Measurements from ENCODE around the gene FKRP. TPM values are rescaled to one million over a fixed set of nuclear protein-coding genes. Genes with fewer than 3 reads are reported as not detected.

FKRP gene
- total RNA-seq, 1 experiment from 2014 or later: 23.9 TPM

DNA sequence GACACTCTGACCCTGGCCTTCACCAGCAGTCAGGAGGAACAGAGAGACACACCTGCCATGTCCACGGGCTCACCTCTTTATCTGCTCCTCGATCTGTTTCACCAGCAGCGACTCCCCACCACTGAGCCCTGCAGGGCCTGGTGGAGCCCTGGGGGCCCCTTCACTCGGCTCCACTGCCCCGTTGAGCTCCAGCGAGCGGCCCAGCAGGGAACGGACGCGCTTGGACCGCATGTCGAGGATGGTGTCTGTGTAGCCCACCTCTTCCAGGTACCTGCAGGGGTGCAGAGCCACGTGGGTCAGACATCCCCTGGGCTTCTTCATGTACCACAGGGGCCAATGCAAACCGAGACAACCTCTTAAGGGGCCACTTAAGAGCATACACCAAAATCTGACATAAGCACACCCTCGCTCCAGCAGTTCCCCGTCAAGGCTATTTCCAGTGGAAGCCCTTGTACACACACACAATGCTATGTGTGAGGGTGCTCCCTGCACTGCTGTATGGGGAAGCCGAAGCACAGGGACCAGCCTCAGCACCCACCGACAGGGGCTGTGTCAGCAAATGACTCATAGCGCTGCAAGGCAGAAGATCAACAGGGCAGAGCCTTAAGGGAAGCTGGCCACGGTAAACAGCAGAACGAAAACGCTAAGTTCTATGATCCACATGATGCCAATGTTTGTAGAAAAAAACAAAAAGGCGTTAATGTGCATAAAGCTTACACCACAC, 12.7 kb upstream of the FKRP start:
- Mint-ChIP-seq H3K36me3 (ENCODE audit: insufficient read depth, unreplicated experiment) (peaks cover 69% of the 10 kb centered on the region), H3K27me3 (ENCODE audit: insufficient read depth, unreplicated experiment) (no peaks in the 10 kb centered on the region), H3K27ac (ENCODE audit: low read depth, unreplicated experiment) (no peak overlapping the region), H3K4me3 (ENCODE audit: unreplicated experiment) (no peak overlapping the region), H3K4me1 (ENCODE audit: insufficient read depth, unreplicated experiment) (peaks cover 10% of the 10 kb centered on the region), H3K9me3 (ENCODE audit: unreplicated experiment) (no peaks in the 10 kb centered on the region)
- no TSS peak for BruUV-seq (replicated peaks)
- CTCF ChIA-PET: interaction anchor here (1.1 kb wide), 1 partner anchor 107 kb away, joined by 5 read pairs; no protein-coding TSS in a partner anchor
- DNase-seq (ENCODE audit: unreplicated experiment): no peak
- POLR2A ChIA-PET: no interaction called here
- intact Hi-C loops (cut with micrococcal nuclease): no loop called here
- TF ChIP-seq, protein P1, sequence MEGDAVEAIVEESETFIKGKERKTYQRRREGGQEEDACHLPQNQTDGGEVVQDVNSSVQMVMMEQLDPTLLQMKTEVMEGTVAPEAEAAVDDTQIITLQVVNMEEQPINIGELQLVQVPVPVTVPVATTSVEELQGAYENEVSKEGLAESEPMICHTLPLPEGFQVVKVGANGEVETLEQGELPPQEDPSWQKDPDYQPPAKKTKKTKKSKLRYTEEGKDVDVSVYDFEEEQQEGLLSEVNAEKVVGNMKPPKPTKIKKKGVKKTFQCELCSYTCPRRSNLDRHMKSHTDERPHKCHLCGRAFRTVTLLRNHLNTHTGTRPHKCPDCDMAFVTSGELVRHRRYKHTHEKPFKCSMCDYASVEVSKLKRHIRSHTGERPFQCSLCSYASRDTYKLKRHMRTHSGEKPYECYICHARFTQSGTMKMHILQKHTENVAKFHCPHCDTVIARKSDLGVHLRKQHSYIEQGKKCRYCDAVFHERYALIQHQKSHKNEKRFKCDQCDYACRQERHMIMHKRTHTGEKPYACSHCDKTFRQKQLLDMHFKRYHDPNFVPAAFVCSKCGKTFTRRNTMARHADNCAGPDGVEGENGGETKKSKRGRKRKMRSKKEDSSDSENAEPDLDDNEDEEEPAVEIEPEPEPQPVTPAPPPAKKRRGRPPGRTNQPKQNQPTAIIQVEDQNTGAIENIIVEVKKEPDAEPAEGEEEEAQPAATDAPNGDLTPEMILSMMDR (IDR thresholded peaks at IDR 0.05; ENCODE audit: unreplicated experiment): no peak

DNA sequence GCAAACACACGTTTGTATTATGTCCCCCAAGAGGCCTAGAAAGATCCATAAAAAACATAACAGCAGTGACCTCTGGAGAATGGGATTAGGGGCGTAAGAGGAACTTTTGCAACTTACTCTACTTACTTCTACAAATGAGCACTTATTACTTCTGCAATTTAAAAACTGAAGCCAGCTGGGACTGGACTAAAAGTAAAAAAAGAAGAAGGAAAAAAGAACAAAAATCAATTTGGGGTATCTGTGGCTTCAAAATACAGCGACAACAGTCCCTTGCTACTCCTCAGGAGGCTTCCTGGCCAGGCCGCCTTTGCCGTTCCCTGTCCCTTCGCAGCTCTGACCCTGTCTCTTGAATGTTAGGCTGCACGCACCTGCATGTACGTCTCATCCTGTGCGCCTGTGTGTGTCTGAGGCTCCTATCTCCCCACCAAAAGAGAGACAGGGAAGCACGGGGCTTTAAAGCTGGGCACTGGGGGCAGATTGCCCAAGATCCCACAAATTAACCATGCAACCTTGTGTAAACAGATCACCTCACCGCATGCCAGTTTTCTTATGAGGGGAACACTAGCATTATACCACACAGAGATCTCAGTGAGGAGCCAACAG, 12.1 kb upstream of the FKRP start:
- POLR2A ChIA-PET: no interaction called here
- H3K27ac Mint-ChIP-seq (ENCODE audit: low read depth, unreplicated experiment): no peak overlapping the region
- H3K4me1 Mint-ChIP-seq (ENCODE audit: insufficient read depth, unreplicated experiment): peaks cover 10% of the 10 kb centered on the region
- intact Hi-C loops (cut with micrococcal nuclease): no loop called here
- no peaks in the 10 kb centered on the region for H3K27me3 Mint-ChIP-seq (ENCODE audit: insufficient read depth, unreplicated experiment)
- TF ChIP-seq, protein P1 (IDR thresholded peaks at IDR 0.05; ENCODE audit: unreplicated experiment): no peak
- peaks cover 75% of the 10 kb centered on the region for H3K36me3 Mint-ChIP-seq (ENCODE audit: insufficient read depth, unreplicated experiment)
- BruUV-seq (replicated peaks): no TSS peak
- CTCF ChIA-PET: interaction anchor here (0.7 to 1.1 kb wide), 2 partner anchors 51 to 106 kb away, joined by 4 to 5 read pairs; no protein-coding TSS in a partner anchor
- DNase-seq (ENCODE audit: unreplicated experiment): no peak
- H3K9me3 Mint-ChIP-seq (ENCODE audit: unreplicated experiment): no peaks in the 10 kb centered on the region
- H3K4me3 Mint-ChIP-seq (ENCODE audit: unreplicated experiment): no peak overlapping the region

DNA sequence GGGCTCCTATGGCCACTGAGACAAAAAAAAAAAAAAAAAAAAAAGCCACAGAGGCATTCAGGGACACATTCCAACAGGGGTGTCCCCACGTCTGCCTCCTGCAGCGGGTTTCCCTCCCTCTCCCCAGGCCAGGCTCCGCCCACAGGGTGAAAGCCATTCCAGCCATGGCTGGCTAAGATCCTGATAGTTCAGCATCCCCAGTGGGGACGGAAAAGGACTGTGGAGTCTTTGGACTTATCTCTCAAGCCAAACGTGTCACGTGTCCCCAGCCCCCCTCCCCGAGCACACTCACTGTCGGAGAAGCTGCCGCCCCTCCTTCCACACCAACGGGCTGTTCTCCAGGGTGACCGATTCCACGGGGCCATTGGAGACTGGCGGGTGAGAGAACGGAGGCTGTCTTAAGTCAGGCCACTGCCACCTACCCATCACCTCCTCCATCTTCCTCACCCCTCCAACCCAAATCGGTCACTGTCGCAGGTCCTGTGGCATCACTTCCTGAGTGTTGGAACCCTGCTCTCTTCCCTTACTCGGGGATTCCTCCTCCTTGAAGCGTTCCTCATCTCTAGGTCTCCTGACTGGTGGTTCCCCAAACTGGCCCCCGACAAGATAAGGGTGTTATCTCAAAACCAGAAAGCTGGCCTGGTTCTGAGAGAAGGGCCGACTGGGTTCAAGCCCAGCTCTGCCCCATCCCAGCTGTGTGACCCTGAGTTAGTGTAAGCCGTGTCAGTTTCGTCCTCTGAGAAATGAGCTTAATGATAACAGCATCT, 9.1 kb upstream of the FKRP start:
- TF ChIP-seq, protein P1 (IDR thresholded peaks at IDR 0.05; ENCODE audit: unreplicated experiment): no peak
- intact Hi-C loops (cut with micrococcal nuclease): no loop called here
- CTCF ChIA-PET: interaction anchor here (1.1 to 1.5 kb wide), 2 partner anchors 8 to 103 kb away, joined by 3 to 5 read pairs; no protein-coding TSS in a partner anchor
- POLR2A ChIA-PET: interaction anchor here (0.7 to 1.2 kb wide), 2 partner anchors 8 to 13 kb away, joined by 3 read pairs; no protein-coding TSS in a partner anchor
- Mint-ChIP-seq H3K4me1 (ENCODE audit: insufficient read depth, unreplicated experiment) (peaks cover 16% of the 10 kb centered on the region), H3K9me3 (ENCODE audit: unreplicated experiment) (no peaks in the 10 kb centered on the region), H3K27ac (ENCODE audit: low read depth, unreplicated experiment) (no peak overlapping the region), H3K4me3 (ENCODE audit: unreplicated experiment) (no peak overlapping the region), H3K27me3 (ENCODE audit: insufficient read depth, unreplicated experiment) (no peaks in the 10 kb centered on the region), H3K36me3 (ENCODE audit: insufficient read depth, unreplicated experiment) (peaks cover 63% of the 10 kb centered on the region)
- BruUV-seq (replicated peaks): no TSS peak
- no peak for DNase-seq (ENCODE audit: unreplicated experiment)

DNA sequence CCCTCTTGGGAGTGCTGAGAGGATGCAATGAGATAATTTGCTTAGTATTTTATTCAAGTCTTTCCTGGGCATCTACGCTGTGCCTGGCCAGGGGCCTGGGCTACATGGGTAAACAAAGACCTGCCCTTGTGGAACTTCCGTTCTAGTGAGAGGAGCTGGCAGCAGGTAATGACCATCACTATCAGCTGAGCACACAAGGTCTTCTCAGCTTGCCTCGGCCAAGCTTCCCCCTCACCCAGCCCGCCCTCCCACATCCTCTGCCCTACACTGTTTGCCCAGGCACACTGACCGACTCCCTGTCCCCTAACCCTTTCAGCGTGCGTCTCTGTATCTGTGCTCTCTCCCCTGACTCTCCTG, 8.6 kb upstream of the FKRP start:
- ChIA-PET CTCF (interaction anchor here (1.1 to 1.5 kb wide), 2 partner anchors 8 to 103 kb away, joined by 3 to 5 read pairs; no protein-coding TSS in a partner anchor), POLR2A (interaction anchor here (0.7 to 1.2 kb wide), 2 partner anchors 8 to 13 kb away, joined by 3 read pairs; no protein-coding TSS in a partner anchor)
- intact Hi-C loops (cut with micrococcal nuclease): no loop called here
- no peak for DNase-seq (ENCODE audit: unreplicated experiment)
- no TSS peak for BruUV-seq (replicated peaks)
- no peak overlapping the region for H3K27ac Mint-ChIP-seq (ENCODE audit: low read depth, unreplicated experiment)
- H3K36me3 Mint-ChIP-seq (ENCODE audit: insufficient read depth, unreplicated experiment): peaks cover 57% of the 10 kb centered on the region
- TF ChIP-seq, protein P1 (IDR thresholded peaks at IDR 0.05; ENCODE audit: unreplicated experiment): no peak
- H3K27me3 Mint-ChIP-seq (ENCODE audit: insufficient read depth, unreplicated experiment): no peaks in the 10 kb centered on the region
- peaks cover 16% of the 10 kb centered on the region for H3K4me1 Mint-ChIP-seq (ENCODE audit: insufficient read depth, unreplicated experiment)
- no peak overlapping the region for H3K4me3 Mint-ChIP-seq (ENCODE audit: unreplicated experiment)
- no peaks in the 10 kb centered on the region for H3K9me3 Mint-ChIP-seq (ENCODE audit: unreplicated experiment)
